GM12878 (cell line): ENCODE measurements around the gene CNDP1. TPM values are rescaled to one million over a fixed set of nuclear protein-coding genes. Genes with fewer than 3 reads are reported as not detected.

Experiments used
- BHLHE40 ChIP-seq, 2 experiments: fragments of 450-650 bp in 1 of 2; IDR thresholded peaks; 2 replicates each; pipeline ENCODE4 v1.6.1; 2011 to 2017; ENCODE audit warnings: low read depth in 2 of 2, borderline replicate concordance in 1 of 2, improper control_type of control experiment in 1 of 2, low read length in 1 of 2, mild to moderate bottlenecking in 1 of 2
- BMI1 ChIP-seq: fragments of 450-650 bp; IDR thresholded peaks from 2 replicates; pipeline ENCODE4 v1.6.1; 2016; ENCODE audit warnings: mild to moderate bottlenecking, moderate library complexity, borderline replicate concordance
- CHD2 ChIP-seq: IDR thresholded peaks from 2 replicates; pipeline ENCODE4 v1.6.1; 2011; ENCODE audit warnings: low read depth, low read length, improper control_type of control experiment, borderline replicate concordance
- EZH2 ChIP-seq: IDR thresholded peaks from 2 replicates; pipeline ENCODE4 v1.6.1; 2012; ENCODE audit warnings: low read depth, mild to moderate bottlenecking, control low read depth, inconsistent platforms, low read length, borderline replicate concordance; ENCODE audit not compliant: control insufficient read depth
- FOXK2 ChIP-seq: fragments of 450-650 bp; IDR thresholded peaks from 2 replicates; pipeline ENCODE4 v1.6.1; 2017; ENCODE audit warnings: mild to moderate bottlenecking, moderate library complexity
- JUNB ChIP-seq: IDR thresholded peaks from 2 replicates; pipeline ENCODE4 v1.6.1; 2016; ENCODE audit warnings: antibody characterized with exemption, mild to moderate bottlenecking
- MEF2A ChIP-seq: IDR thresholded peaks from 2 replicates; pipeline ENCODE4 v1.6.1; 2011; ENCODE audit warnings: low read depth, mild to moderate bottlenecking, low read length, moderate library complexity; ENCODE audit not compliant: insufficient read depth
- MYB ChIP-seq: fragments of 150-350 bp; IDR thresholded peaks from 2 replicates; pipeline ENCODE4 v1.6.1; 2014; ENCODE audit warnings: mild to moderate bottlenecking, low read depth, low read length, borderline replicate concordance
- POLR2AphosphoS5 ChIP-seq: IDR thresholded peaks from 2 replicates; pipeline ENCODE4 v1.6.1; 2011; ENCODE audit warnings: mild to moderate bottlenecking, low read length, inconsistent platforms
- RUNX3 ChIP-seq: IDR thresholded peaks from 2 replicates; pipeline ENCODE4 v1.6.1; 2012; ENCODE audit warnings: low read length, inconsistent platforms
- SRF ChIP-seq, 2 experiments: IDR thresholded peaks; 2 replicates each; pipeline ENCODE4 v1.6.1; 2011; ENCODE audit warnings: low read depth in 2 of 2, low read length in 2 of 2, mild to moderate bottlenecking in 1 of 2, moderate library complexity in 1 of 2
- WRNIP1 ChIP-seq: IDR thresholded peaks from 2 replicates; pipeline ENCODE4 v1.6.1; 2011; ENCODE audit warnings: low read depth, low read length, improper control_type of control experiment, borderline replicate concordance
- YY1 ChIP-seq: IDR thresholded peaks from 2 replicates; pipeline ENCODE4 v1.6.1; 2011; ENCODE audit warnings: low read depth, mild to moderate bottlenecking, low read length
- ZNF24 ChIP-seq: fragments of 450-650 bp; IDR thresholded peaks from 2 replicates; pipeline ENCODE4 v1.6.1; 2017; ENCODE audit warnings: antibody characterized with exemption, mild to moderate bottlenecking
- ZNF274 ChIP-seq: IDR thresholded peaks from one replicate; pipeline ENCODE4 v1.8.0; 2011; ENCODE audit not compliant: insufficient read length, insufficient read depth
- ZNF622 ChIP-seq: fragments of 450-650 bp; IDR thresholded peaks from 2 replicates; pipeline ENCODE4 v1.6.1; 2017; ENCODE audit warnings: mild to moderate bottlenecking, inconsistent platforms
- polyA plus RNA-seq, 11 experiments: library from polyadenylated mRNA; depleted of rRNA in 4 of 11; unstranded in 6 of 11; stranded (reverse) in 5 of 11; fragments of >200 nt; fragmentation: Nextera tagmentation in 4 of 11; fragmentation: Illumina TruSeq in 1 of 11; extraction: Ambion mirVana in 4 of 11; extraction: Trizol in 1 of 11; gene quantifications; 1 replicate in 1 of 11; 2 replicates in 10 of 11; pipeline versions ENCODE4 v1.2.1 to v1.2.3, GENCODE V29; 2011 to 2016; ENCODE audit warnings: inconsistent platforms in 2 of 11, missing spikeins in 2 of 11, low read depth in 1 of 11
- total RNA-seq, 4 experiments: library from RNA; depleted of rRNA in 3 of 4; stranded (reverse); fragments of >200 nt in 3 of 4; fragmentation: Illumina TruSeq in 1 of 4; extraction: Trizol in 1 of 4; gene quantifications; 2 replicates each; pipeline versions ENCODE4 v1.2.1 to v1.2.3, GENCODE V29; 2013 to 2021
- TF ChIP-seq, protein P1 (sequence below): fragments of 450-650 bp; IDR thresholded peaks from 2 replicates; pipeline ENCODE4 v1.6.1; 2017; ENCODE audit warnings: antibody characterized with exemption, mild to moderate bottlenecking, moderate library complexity
- TF ChIP-seq, protein P2 (sequence below): fragments of 450-650 bp; IDR thresholded peaks from 2 replicates; pipeline ENCODE4 v1.6.1; 2017; ENCODE audit warnings: mild to moderate bottlenecking
- TF ChIP-seq, protein P3 (sequence below): fragments of 450-650 bp; IDR thresholded peaks from 2 replicates; pipeline ENCODE4 v1.6.1; 2017; ENCODE audit warnings: low read depth, mild to moderate bottlenecking, moderate library complexity
- TF ChIP-seq, protein P4 (sequence below): fragments of 450-650 bp; IDR thresholded peaks from 2 replicates; pipeline ENCODE4 v1.6.1; 2016; ENCODE audit warnings: mild to moderate bottlenecking

The CNDP1 gene
- total and polyA plus RNA-seq, 10 of the 15 experiments (the other 5 are each of a cell fraction or from before 2014, with no cell fraction given) = 0.04 to 0.05 TPM; not detected in 8

DNA sequence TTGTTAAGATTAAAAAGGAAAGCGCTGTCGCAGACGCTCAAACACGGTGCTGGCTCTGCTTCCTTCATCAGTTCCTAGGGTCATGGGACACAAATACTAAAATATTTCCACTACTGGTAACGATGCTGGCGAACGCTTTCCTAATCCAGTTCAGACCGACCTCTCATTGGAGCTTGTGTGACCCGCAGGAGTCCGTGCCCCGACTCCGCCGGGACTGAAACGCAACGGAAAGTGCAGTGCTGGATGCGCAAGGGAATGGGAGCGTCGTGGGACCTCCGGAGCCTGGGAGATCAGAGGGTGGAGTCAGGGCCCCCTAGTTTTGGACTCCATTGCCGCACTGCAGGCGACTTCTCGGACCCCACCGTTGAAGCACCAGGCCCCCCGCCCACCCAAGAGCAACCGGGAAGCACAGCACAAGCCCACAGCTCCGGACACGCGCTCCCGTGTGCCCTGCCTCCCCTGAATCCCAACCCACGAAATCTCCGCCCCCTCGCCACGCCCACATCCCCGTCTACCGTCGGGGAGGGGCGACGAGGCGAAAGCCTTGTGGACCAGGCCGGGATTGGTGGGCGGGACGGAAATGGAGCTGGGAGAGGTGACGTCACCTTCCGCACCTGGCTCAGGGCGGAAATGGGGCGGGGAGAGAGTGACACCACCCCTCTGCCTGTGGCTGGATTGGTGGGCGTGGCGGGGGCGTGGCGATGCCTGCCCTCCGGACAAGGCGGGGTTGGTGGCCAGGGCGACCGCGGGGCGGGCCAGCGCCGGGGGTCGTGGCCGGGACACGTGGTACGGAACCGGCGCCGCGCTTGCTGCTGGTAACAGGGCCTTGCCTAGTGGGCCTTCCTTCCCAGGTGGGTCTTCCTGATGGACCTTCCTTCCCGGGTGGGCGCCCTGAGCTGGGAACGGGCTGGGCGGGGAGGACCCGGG is 38.5 kb upstream of the CNDP1 start, which contains the start of gene CNDP2 (continued):
- TF ChIP-seq BHLHE40 (IDR thresholded peaks at IDR 0.05; ENCODE audit: borderline replicate concordance in 1 of 2, low read depth in 2 of 2, low read length in 1 of 2) (peak; percentile 4 to 32; a peak in 2 of 4 replicates), EZH2 (no peak), BMI1 (peak; percentile 74; the same call in 1 of the 2 replicates), ZNF274 (no peak), ZNF24 (no peak), MEF2A (no peak), MYB (0 out of 2 replicates have a peak, but pooled peaks have one; percentile 16), ZNF622 (no peak), RUNX3 (peak; percentile 55), WRNIP1 (no peak), POLR2AphosphoS5 (peak; percentile 53), SRF (IDR thresholded peaks at IDR 0.05; ENCODE audit: low read depth in 2 of 2, low read length in 2 of 2) (peak in 1 of 2 experiments; percentile 25; a peak in 1 of 4 replicates), YY1 (no peak), JUNB (no peak), CHD2 (peak; percentile 61; the same call in 1 of the 2 replicates), FOXK2 (no peak; the same call in 1 of the 2 replicates)
- TF ChIP-seq, protein P1, sequence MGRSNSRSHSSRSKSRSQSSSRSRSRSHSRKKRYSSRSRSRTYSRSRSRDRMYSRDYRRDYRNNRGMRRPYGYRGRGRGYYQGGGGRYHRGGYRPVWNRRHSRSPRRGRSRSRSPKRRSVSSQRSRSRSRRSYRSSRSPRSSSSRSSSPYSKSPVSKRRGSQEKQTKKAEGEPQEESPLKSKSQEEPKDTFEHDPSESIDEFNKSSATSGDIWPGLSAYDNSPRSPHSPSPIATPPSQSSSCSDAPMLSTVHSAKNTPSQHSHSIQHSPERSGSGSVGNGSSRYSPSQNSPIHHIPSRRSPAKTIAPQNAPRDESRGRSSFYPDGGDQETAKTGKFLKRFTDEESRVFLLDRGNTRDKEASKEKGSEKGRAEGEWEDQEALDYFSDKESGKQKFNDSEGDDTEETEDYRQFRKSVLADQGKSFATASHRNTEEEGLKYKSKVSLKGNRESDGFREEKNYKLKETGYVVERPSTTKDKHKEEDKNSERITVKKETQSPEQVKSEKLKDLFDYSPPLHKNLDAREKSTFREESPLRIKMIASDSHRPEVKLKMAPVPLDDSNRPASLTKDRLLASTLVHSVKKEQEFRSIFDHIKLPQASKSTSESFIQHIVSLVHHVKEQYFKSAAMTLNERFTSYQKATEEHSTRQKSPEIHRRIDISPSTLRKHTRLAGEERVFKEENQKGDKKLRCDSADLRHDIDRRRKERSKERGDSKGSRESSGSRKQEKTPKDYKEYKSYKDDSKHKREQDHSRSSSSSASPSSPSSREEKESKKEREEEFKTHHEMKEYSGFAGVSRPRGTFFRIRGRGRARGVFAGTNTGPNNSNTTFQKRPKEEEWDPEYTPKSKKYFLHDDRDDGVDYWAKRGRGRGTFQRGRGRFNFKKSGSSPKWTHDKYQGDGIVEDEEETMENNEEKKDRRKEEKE = no peak
- TF ChIP-seq, protein P2, sequence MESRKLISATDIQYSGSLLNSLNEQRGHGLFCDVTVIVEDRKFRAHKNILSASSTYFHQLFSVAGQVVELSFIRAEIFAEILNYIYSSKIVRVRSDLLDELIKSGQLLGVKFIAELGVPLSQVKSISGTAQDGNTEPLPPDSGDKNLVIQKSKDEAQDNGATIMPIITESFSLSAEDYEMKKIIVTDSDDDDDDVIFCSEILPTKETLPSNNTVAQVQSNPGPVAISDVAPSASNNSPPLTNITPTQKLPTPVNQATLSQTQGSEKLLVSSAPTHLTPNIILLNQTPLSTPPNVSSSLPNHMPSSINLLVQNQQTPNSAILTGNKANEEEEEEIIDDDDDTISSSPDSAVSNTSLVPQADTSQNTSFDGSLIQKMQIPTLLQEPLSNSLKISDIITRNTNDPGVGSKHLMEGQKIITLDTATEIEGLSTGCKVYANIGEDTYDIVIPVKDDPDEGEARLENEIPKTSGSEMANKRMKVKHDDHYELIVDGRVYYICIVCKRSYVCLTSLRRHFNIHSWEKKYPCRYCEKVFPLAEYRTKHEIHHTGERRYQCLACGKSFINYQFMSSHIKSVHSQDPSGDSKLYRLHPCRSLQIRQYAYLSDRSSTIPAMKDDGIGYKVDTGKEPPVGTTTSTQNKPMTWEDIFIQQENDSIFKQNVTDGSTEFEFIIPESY = no peak
- TF ChIP-seq, protein P3, sequence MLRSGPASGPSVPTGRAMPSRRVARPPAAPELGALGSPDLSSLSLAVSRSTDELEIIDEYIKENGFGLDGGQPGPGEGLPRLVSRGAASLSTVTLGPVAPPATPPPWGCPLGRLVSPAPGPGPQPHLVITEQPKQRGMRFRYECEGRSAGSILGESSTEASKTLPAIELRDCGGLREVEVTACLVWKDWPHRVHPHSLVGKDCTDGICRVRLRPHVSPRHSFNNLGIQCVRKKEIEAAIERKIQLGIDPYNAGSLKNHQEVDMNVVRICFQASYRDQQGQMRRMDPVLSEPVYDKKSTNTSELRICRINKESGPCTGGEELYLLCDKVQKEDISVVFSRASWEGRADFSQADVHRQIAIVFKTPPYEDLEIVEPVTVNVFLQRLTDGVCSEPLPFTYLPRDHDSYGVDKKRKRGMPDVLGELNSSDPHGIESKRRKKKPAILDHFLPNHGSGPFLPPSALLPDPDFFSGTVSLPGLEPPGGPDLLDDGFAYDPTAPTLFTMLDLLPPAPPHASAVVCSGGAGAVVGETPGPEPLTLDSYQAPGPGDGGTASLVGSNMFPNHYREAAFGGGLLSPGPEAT = peak; percentile 65
- TF ChIP-seq, protein P4, sequence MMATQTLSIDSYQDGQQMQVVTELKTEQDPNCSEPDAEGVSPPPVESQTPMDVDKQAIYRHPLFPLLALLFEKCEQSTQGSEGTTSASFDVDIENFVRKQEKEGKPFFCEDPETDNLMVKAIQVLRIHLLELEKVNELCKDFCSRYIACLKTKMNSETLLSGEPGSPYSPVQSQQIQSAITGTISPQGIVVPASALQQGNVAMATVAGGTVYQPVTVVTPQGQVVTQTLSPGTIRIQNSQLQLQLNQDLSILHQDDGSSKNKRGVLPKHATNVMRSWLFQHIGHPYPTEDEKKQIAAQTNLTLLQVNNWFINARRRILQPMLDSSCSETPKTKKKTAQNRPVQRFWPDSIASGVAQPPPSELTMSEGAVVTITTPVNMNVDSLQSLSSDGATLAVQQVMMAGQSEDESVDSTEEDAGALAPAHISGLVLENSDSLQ = peak; percentile 98
